ENCODE results near the gene HHAT. TPM values are rescaled to one million over a fixed set of nuclear protein-coding genes. Genes with fewer than 3 reads are reported as not detected.

HHAT gene
- total and polyA plus RNA-seq, 9 of the 15 experiments (the other 6 are each of a cell fraction or from before 2014, with no cell fraction given): 0.07 to 0.16 (median 0.13) TPM; not detected in 1

DNA sequence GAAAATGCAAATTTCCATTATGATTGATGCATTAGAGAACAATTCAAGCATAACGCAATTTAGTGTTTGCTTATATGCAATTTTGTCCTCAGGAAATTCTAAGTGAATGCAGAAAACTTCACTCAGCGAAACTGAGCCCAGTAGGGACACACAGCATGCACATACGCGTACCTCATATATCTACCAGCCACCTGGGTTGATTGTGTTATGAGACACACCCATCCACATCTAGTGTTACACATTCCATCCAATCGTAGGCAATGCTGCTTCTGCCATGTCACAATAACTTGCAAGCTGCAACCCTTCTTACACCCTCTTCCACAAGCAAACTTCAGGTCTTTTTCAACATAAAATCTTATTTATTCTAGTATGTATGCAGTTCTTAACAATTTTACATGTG lies 312.9 kb downstream of the HHAT start:
- no peaks in the 10 kb centered on the region for H3K9me1 ChIP-seq (ENCODE audit: control insufficient read depth, insufficient read depth, low read length)
- no peak overlapping the region for H2AFZ ChIP-seq (ENCODE audit: low read depth, low read length)
- no peaks in the 10 kb centered on the region for H3K36me3 ChIP-seq (ENCODE audit: control insufficient read depth, insufficient read depth, low read length)
- in situ Hi-C loops (cut with MboI): no loop called here
- CTCF ChIA-PET (ENCODE audit: low intra/inter-chr PET ratio): no interaction called here
- peaks cover 0 to 6% of the 10 kb centered on the region in 2 experiments; a peak in 1 of 5 replicates for H3K27me3 ChIP-seq (ENCODE audit: control insufficient read depth in 2 of 2, insufficient read depth in 2 of 2, low read length in 2 of 2)
- WGBS (ENCODE audit: insufficient coverage, low coverage, missing lambda C conversion rate): 1% methylated on average over 5 of the region's 5 CpGs
- H4K20me1 ChIP-seq (replicated peaks; ENCODE audit: control insufficient read depth, insufficient read depth, low read length): no peaks in the 10 kb centered on the region
- DNase-seq (ENCODE audit: extremely low read depth in 1 of 4, low spot score in 3 of 4) (no peak), ATAC-seq (no peak), FAIRE-seq (no peak)
- no peak overlapping the region for H3K4me3 ChIP-seq
- no peak overlapping the region for H3K4me2 ChIP-seq (ENCODE audit: insufficient read depth, low read length)
- H3K27ac ChIP-seq (ENCODE audit: extremely low read depth, low read depth, low read length): no peak overlapping the region
- intact Hi-C loops (cut with micrococcal nuclease): no loop called here
- no peak overlapping the region for H3K9ac ChIP-seq (ENCODE audit: insufficient read depth in 1 of 2, low read depth in 2 of 2, low read length in 2 of 2)
- POLR2A ChIA-PET: no interaction called here
- H3K4me1 ChIP-seq (replicated peaks in 1 of 2; ENCODE audit: control insufficient read depth in 2 of 2, insufficient read depth in 2 of 2, low read length in 2 of 2): no peaks in the 10 kb centered on the region
- no TSS peak for BruUV-seq (replicated peaks)
- H3K79me2 ChIP-seq (ENCODE audit: control insufficient read depth, insufficient read depth, low read length): no peaks in the 10 kb centered on the region
- no peaks in the 10 kb centered on the region for H3K9me3 ChIP-seq (replicated peaks; ENCODE audit: control insufficient read depth, insufficient read depth, low read depth, low read length)
- TF ChIP-seq ZNF696 (CRISPR knock-in tag; conservative IDR thresholded peaks at IDR 0.05): no peak
- TF ChIP-seq, protein P1, sequence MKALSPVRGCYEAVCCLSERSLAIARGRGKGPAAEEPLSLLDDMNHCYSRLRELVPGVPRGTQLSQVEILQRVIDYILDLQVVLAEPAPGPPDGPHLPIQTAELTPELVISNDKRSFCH (CRISPR knock-in tag; IDR thresholded peaks at IDR 0.05): no peak
- TF ChIP-seq, protein P1 (tag; IDR thresholded peaks at IDR 0.05): no peak
- no peak for TF ChIP-seq HDAC8 (tag; IDR thresholded peaks at IDR 0.05)
- no peak for TF ChIP-seq HNRNPUL1 (IDR thresholded peaks at IDR 0.05; ENCODE audit: low read length)
- TF ChIP-seq, protein P2, sequence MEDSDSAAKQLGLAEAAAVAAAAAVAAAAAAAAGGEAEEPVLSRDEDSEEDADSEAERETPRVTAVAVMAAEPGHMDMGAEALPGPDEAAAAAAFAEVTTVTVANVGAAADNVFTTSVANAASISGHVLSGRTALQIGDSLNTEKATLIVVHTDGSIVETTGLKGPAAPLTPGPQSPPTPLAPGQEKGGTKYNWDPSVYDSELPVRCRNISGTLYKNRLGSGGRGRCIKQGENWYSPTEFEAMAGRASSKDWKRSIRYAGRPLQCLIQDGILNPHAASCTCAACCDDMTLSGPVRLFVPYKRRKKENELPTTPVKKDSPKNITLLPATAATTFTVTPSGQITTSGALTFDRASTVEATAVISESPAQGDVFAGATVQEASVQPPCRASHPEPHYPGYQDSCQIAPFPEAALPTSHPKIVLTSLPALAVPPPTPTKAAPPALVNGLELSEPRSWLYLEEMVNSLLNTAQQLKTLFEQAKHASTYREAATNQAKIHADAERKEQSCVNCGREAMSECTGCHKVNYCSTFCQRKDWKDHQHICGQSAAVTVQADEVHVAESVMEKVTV (CRISPR knock-in tag; IDR thresholded peaks at IDR 0.05): no peak
- TF ChIP-seq ZNF668 (CRISPR knock-in tag; IDR thresholded peaks at IDR 0.05): no peak
- TF ChIP-seq, protein P3, sequence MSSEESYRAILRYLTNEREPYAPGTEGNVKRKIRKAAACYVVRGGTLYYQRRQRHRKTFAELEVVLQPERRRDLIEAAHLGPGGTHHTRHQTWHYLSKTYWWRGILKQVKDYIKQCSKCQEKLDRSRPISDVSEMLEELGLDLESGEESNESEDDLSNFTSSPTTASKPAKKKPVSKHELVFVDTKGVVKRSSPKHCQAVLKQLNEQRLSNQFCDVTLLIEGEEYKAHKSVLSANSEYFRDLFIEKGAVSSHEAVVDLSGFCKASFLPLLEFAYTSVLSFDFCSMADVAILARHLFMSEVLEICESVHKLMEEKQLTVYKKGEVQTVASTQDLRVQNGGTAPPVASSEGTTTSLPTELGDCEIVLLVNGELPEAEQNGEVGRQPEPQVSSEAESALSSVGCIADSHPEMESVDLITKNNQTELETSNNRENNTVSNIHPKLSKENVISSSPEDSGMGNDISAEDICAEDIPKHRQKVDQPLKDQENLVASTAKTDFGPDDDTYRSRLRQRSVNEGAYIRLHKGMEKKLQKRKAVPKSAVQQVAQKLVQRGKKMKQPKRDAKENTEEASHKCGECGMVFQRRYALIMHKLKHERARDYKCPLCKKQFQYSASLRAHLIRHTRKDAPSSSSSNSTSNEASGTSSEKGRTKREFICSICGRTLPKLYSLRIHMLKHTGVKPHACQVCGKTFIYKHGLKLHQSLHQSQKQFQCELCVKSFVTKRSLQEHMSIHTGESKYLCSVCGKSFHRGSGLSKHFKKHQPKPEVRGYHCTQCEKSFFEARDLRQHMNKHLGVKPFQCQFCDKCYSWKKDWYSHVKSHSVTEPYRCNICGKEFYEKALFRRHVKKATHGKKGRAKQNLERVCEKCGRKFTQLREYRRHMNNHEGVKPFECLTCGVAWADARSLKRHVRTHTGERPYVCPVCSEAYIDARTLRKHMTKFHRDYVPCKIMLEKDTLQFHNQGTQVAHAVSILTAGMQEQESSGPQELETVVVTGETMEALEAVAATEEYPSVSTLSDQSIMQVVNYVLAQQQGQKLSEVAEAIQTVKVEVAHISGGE (CRISPR knock-in tag; IDR thresholded peaks at IDR 0.05): no peak
- no peak for TF ChIP-seq SIX5 (IDR thresholded peaks at IDR 0.05; ENCODE audit: borderline replicate concordance in 1 of 2, insufficient read depth in 1 of 2, low read depth in 1 of 2, low read length in 2 of 2)
- TF ChIP-seq STAG1 (CRISPR knock-in tag; IDR thresholded peaks at IDR 0.05; ENCODE audit: borderline replicate concordance): no peak
- TF ChIP-seq TEAD1 (CRISPR knock-in tag; IDR thresholded peaks at IDR 0.05): no peak
- TF ChIP-seq, protein P4, sequence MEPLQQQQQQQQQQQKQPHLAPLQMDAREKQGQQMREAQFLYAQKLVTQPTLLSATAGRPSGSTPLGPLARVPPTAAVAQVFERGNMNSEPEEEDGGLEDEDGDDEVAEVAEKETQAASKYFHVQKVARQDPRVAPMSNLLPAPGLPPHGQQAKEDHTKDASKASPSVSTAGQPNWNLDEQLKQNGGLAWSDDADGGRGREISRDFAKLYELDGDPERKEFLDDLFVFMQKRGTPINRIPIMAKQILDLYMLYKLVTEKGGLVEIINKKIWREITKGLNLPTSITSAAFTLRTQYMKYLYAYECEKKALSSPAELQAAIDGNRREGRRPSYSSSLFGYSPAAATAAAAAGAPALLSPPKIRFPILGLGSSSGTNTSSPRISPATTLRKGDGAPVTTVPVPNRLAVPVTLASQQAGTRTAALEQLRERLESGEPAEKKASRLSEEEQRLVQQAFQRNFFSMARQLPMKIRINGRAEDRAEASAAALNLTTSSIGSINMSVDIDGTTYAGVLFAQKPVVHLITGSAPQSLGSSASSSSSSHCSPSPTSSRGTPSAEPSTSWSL (CRISPR knock-in tag; IDR thresholded peaks at IDR 0.05; ENCODE audit: borderline replicate concordance): no peak
